Ovary (tissue), 3 donors: ENCODE results near the gene CKS1B.

Experiments
- EP300 ChIP-seq: sonication (generic); formaldehyde crosslinking; IDR thresholded peaks from one replicate; pipeline ENCODE4 v1.6.1; 2017; ENCODE audit warnings: antibody characterized with exemption
- POLR2A ChIP-seq: fragments of 450-650 bp; IDR thresholded peaks from one replicate; pipeline ENCODE4 v1.6.1; 2017; ENCODE audit warnings: antibody characterized with exemption, mild to moderate bottlenecking, moderate library complexity
- TF ChIP-seq, protein P1 (sequence below), 3 donors: fragments of 450-650 bp in 2 of 3; fragments of 200-600 bp in 1 of 3; IDR thresholded peaks; one replicate each; pipeline versions ENCODE4 v1.5.1 to v1.8.0; 2016 to 2022; ENCODE audit warnings: antibody characterized with exemption in 3 of 3, mild to moderate bottlenecking in 1 of 3
- donor health status: DM: no; HTN: no; CAD: no.

DNA sequence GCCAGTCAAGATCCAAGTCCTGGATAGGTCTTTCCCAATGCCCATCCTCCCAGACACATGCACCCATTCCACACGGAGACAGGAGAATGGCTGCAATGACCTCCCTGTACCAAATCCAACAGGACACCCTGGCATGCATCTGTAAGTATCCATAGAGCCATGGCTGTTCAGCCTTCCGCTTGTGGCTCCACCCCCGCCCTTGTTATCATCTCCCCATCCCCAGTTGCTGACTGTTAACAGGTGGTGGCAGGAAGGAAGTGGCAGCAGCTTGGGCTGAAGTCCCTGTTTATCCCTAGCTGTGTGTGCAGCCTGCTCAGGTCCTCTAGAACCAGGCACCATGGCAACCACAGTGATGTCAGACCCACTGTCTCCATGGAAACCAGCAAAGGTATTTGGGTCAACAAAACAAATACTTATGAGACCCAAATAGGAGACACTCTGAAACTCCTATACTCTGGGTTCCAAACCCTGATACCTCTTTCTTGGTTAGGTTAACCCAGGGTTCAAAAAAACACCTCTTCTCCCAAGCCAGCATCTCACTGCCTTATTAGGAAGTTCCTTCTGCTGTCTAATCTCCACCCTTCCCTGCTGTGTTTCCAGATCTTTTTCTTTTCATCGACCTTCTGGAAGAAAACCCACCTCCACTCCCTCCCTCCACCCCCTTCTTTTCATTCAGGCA, 19.3 kb upstream of the CKS1B start:
- TF ChIP-seq, protein P1, sequence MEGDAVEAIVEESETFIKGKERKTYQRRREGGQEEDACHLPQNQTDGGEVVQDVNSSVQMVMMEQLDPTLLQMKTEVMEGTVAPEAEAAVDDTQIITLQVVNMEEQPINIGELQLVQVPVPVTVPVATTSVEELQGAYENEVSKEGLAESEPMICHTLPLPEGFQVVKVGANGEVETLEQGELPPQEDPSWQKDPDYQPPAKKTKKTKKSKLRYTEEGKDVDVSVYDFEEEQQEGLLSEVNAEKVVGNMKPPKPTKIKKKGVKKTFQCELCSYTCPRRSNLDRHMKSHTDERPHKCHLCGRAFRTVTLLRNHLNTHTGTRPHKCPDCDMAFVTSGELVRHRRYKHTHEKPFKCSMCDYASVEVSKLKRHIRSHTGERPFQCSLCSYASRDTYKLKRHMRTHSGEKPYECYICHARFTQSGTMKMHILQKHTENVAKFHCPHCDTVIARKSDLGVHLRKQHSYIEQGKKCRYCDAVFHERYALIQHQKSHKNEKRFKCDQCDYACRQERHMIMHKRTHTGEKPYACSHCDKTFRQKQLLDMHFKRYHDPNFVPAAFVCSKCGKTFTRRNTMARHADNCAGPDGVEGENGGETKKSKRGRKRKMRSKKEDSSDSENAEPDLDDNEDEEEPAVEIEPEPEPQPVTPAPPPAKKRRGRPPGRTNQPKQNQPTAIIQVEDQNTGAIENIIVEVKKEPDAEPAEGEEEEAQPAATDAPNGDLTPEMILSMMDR (IDR thresholded peaks at IDR 0.05), result no peak
- TF ChIP-seq EP300 (no peak), POLR2A (peak; percentile 22)
